ENCODE data around the gene TELO2. TPM values are rescaled to one million over a fixed set of nuclear protein-coding genes. Genes with fewer than 3 reads are reported as not detected.
A peak's percentile ranks its signal among the peaks of the same experiment; 100 is the strongest.

Gene TELO2
- total and polyA plus RNA-seq, 4 donors = 12.9 to 19.3 (median 16.2) TPM

- no peak for DNase-seq (ENCODE audit: low spot score)
- 92% methylated on average over 41 of the region's 41 CpGs for WGBS
- H3K4me1 ChIP-seq (ENCODE audit: control insufficient read depth in 4 of 4, insufficient read depth in 4 of 4, low read length in 3 of 4) = peaks cover 2 to 30% (median 9%) of the 10 kb centered on the region in 4 donors
- no peaks in the 10 kb centered on the region for H3K36me3 ChIP-seq (ENCODE audit: control insufficient read depth in 4 of 4, insufficient read depth in 3 of 4, low read depth in 1 of 4, low read length in 3 of 4)
- H3K27ac ChIP-seq (ENCODE audit: low read depth in 1 of 2, low read length in 2 of 2) = no peak overlapping the region
- no peaks in the 10 kb centered on the region for H3K9me3 ChIP-seq (ENCODE audit: control insufficient read depth in 4 of 4, low read length in 3 of 4)
- H3K27me3 ChIP-seq (ENCODE audit: control insufficient read depth in 4 of 4, insufficient read depth in 4 of 4, low read length in 3 of 4) = no peaks in the 10 kb centered on the region
- TF ChIP-seq HNF4G (IDR thresholded peaks at IDR 0.05) = no peak
- TF ChIP-seq ATF3 (IDR thresholded peaks at IDR 0.05) = no peak
- no peak for TF ChIP-seq CTCF (IDR thresholded peaks at IDR 0.05; ENCODE audit: low read depth, low read length, missing input control)
- TF ChIP-seq FOXA2 (IDR thresholded peaks at IDR 0.05) = no peak
- no peak overlapping the region for H3K4me3 ChIP-seq (ENCODE audit: low read depth in 1 of 3, low read length in 3 of 3)
- H3K9ac ChIP-seq (ENCODE audit: low read depth in 1 of 2, low read length in 2 of 2) = no peak overlapping the region
These were observed 48.4 kb downstream of the TELO2 start for GRCh38 chr16:1541293-1542165.

- TF ChIP-seq EGR1 (IDR thresholded peaks at IDR 0.05; ENCODE audit: low read depth in 2 of 2) (no peak), HNF4G (IDR thresholded peaks at IDR 0.05) (no peak), HNF4A (conservative IDR thresholded peaks at IDR 0.05) (no peak), NR2F2 (IDR thresholded peaks at IDR 0.05) (no peak), GABPA (IDR thresholded peaks at IDR 0.05 in 1 of 2, conservative IDR thresholded peaks at IDR 0.05 in 1 of 2) (no peak), RAD21 (IDR thresholded peaks at IDR 0.05) (no peak), JUND (IDR thresholded peaks at IDR 0.05) (no peak), MAX (IDR thresholded peaks at IDR 0.05) (no peak), FOXA2 (IDR thresholded peaks at IDR 0.05) (no peak)
- Histone ChIP-seq H3K36me3 (ENCODE audit: control insufficient read depth in 4 of 4, insufficient read depth in 3 of 4, low read depth in 1 of 4, low read length in 3 of 4) (no peaks in the 10 kb centered on the region), H3K9ac (ENCODE audit: low read depth in 1 of 2, low read length in 2 of 2) (no peak overlapping the region), H3K27me3 (ENCODE audit: control insufficient read depth in 4 of 4, insufficient read depth in 4 of 4, low read length in 3 of 4) (no peaks in the 10 kb centered on the region), H3K4me3 (ENCODE audit: low read depth in 1 of 3, low read length in 3 of 3) (no peak overlapping the region), H3K4me1 (ENCODE audit: control insufficient read depth in 4 of 4, insufficient read depth in 4 of 4, low read length in 3 of 4) (peaks cover 2 to 30% (median 9%) of the 10 kb centered on the region in 4 donors), H3K9me3 (ENCODE audit: control insufficient read depth in 4 of 4, low read length in 3 of 4) (no peaks in the 10 kb centered on the region), H3K27ac (ENCODE audit: low read depth in 1 of 2, low read length in 2 of 2) (peak overlapping the region in 1 of 2 donors; percentile 61)
- 83% methylated on average over 2 of the region's 2 CpGs for WGBS
- no peak for DNase-seq (ENCODE audit: low spot score)
These were observed 49.0 kb downstream of the TELO2 start for GRCh38 chr16:1542166-1542500.

GRCh38 chr16:1542533-1542932 lies 49.4 kb downstream of the TELO2 start:
- Histone ChIP-seq H3K4me1 (ENCODE audit: control insufficient read depth in 4 of 4, insufficient read depth in 4 of 4, low read length in 3 of 4) (peaks cover 2 to 30% (median 9%) of the 10 kb centered on the region in 4 donors), H3K4me3 (ENCODE audit: low read depth in 1 of 3, low read length in 3 of 3) (no peak overlapping the region), H3K27me3 (ENCODE audit: control insufficient read depth in 4 of 4, insufficient read depth in 4 of 4, low read length in 3 of 4) (no peaks in the 10 kb centered on the region), H3K36me3 (ENCODE audit: control insufficient read depth in 4 of 4, insufficient read depth in 3 of 4, low read depth in 1 of 4, low read length in 3 of 4) (no peaks in the 10 kb centered on the region), H3K27ac (ENCODE audit: low read depth in 1 of 2, low read length in 2 of 2) (peak overlapping the region in 1 of 2 donors; percentile 61), H3K9me3 (ENCODE audit: control insufficient read depth in 4 of 4, low read length in 3 of 4) (no peaks in the 10 kb centered on the region), H3K9ac (ENCODE audit: low read depth in 1 of 2, low read length in 2 of 2) (no peak overlapping the region)
- 90% methylated on average over 18 of the region's 18 CpGs for WGBS
- TF ChIP-seq REST (IDR thresholded peaks at IDR 0.05) (no peak), HNF4G (IDR thresholded peaks at IDR 0.05) (no peak), ZBTB33 (IDR thresholded peaks at IDR 0.05) (no peak), FOXA2 (IDR thresholded peaks at IDR 0.05) (no peak), TAF1 (conservative IDR thresholded peaks at IDR 0.05) (no peak), RAD21 (IDR thresholded peaks at IDR 0.05) (no peak), NR2F2 (IDR thresholded peaks at IDR 0.05) (no peak), YY1 (IDR thresholded peaks at IDR 0.05) (no peak), EGR1 (IDR thresholded peaks at IDR 0.05; ENCODE audit: low read depth in 2 of 2) (no peak), JUND (IDR thresholded peaks at IDR 0.05) (no peak), GABPA (IDR thresholded peaks at IDR 0.05 in 1 of 2, conservative IDR thresholded peaks at IDR 0.05 in 1 of 2) (no peak), ATF3 (IDR thresholded peaks at IDR 0.05) (no peak), SP1 (IDR thresholded peaks at IDR 0.05) (no peak)
- no peak for DNase-seq (ENCODE audit: low spot score)
